Upper lobe of left lung (tissue), 4 donors: ENCODE results near the gene IRF8.

ENCODE experiments used
- CTCF ChIP-seq, 6 experiments: fragments of 450-650 bp in 4 of 6; fragments of 200-600 bp in 2 of 6; sonication (generic) in 2 of 6; IDR thresholded peaks; one replicate each; pipeline ENCODE4 v1.5.1; 2016 to 2019; ENCODE audit warnings: antibody characterized with exemption in 6 of 6
- EP300 ChIP-seq, 4 donors: sonication (generic); formaldehyde crosslinking; IDR thresholded peaks; one replicate each; pipeline ENCODE4 v1.5.1; 2017; ENCODE audit warnings: antibody characterized with exemption in 4 of 4, control low read depth in 2 of 4
- POLR2A ChIP-seq, 4 donors: fragments of 450-650 bp; IDR thresholded peaks; one replicate each; pipeline ENCODE4 v1.5.1; 2016 to 2017; ENCODE audit warnings: antibody characterized with exemption in 4 of 4, mild to moderate bottlenecking in 2 of 4
- POLR2AphosphoS5 ChIP-seq, 2 donors: sonication (generic); formaldehyde crosslinking; IDR thresholded peaks; one replicate each; pipeline ENCODE4 v1.5.1; 2017; ENCODE audit warnings: antibody characterized with exemption in 2 of 2

- TF ChIP-seq POLR2A (IDR thresholded peaks at IDR 0.05) (no peak), CTCF (IDR thresholded peaks at IDR 0.05) (no peak), POLR2AphosphoS5 (IDR thresholded peaks at IDR 0.05) (no peak), EP300 (IDR thresholded peaks at IDR 0.05) (no peak)
Observed at GRCh38 chr16:85929259-85929721, 30.3 kb downstream of the IRF8 start.
